Sigmoid colon (tissue), 7 donors: Measurements from ENCODE around the gene ATP2B1. TPM values are rescaled to one million over a fixed set of nuclear protein-coding genes. Genes with fewer than 3 reads are reported as not detected.

Experiments
- DNase-seq: peaks from one replicate; pipeline ENCODE4 v3.0.0-alpha.2; 2019
- H3K27ac ChIP-seq, 4 donors: fragments of 200-600 bp; sonication (generic); one replicate each; pipeline ENCODE4 v1.5.1; 2016 to 2019; ENCODE audit warnings: mild to moderate bottlenecking in 1 of 4
- H3K27me3 ChIP-seq, 3 donors: fragments of 200-600 bp; sonication (generic); one replicate each; pipeline ENCODE4 v1.5.1; 2019; ENCODE audit warnings: mild to moderate bottlenecking in 1 of 3
- H3K36me3 ChIP-seq, 4 donors: fragments of 200-600 bp; sonication (generic); one replicate each; pipeline ENCODE4 v1.5.1; 2016 to 2019
- H3K4me1 ChIP-seq, 4 donors: fragments of 200-600 bp; sonication (generic); one replicate each; pipeline ENCODE4 v1.5.1; 2017 to 2019
- H3K4me3 ChIP-seq, 4 donors: fragments of 200-600 bp; sonication (generic); one replicate each; pipeline ENCODE4 v1.5.1; 2017 to 2019; ENCODE audit warnings: mild to moderate bottlenecking in 2 of 4, moderate library complexity in 1 of 4
- H3K9me3 ChIP-seq, 4 donors: fragments of 200-600 bp in 3 of 4; sonication (generic) in 3 of 4; one replicate each; pipeline versions ENCODE4 v1.5.1 to v1.6.1; 2013 to 2019
- EP300 ChIP-seq, 4 donors: sonication (generic); formaldehyde crosslinking; IDR thresholded peaks; one replicate each; pipeline ENCODE4 v1.6.1; 2017; ENCODE audit warnings: antibody characterized with exemption in 4 of 4
- POLR2A ChIP-seq, 2 donors: fragments of 450-650 bp; IDR thresholded peaks; one replicate each; pipeline ENCODE4 v1.6.1; 2016; ENCODE audit warnings: antibody characterized with exemption in 2 of 2, mild to moderate bottlenecking in 2 of 2, moderate library complexity in 2 of 2
- POLR2AphosphoS5 ChIP-seq, 4 donors: sonication (generic); formaldehyde crosslinking; IDR thresholded peaks; one replicate each; pipeline ENCODE4 v1.6.1; 2017; ENCODE audit warnings: antibody characterized with exemption in 4 of 4
- WGBS, 2 donors: extraction: QIAGEN DNeasy Blood & Tissue Kit; methylation state at CpG; one replicate each; pipeline ENCODE4 v1.1.7; 2013; 5-methylcytosine and 5-hydroxymethylcytosine counted together
- intact Hi-C: fragments of 100-400 bp; cut with DNase I; formaldehyde crosslinking; loops from one replicate; pipeline ENCODE4 v1.15.1; 2023
- polyA plus RNA-seq, 3 donors: library from polyadenylated mRNA; stranded (reverse); fragments of 200-250 nt; gene quantifications; one replicate each; pipeline ENCODE4 v1.2.3, GENCODE V29; 2013
- total RNA-seq, 4 donors: library from RNA; depleted of rRNA; stranded (reverse); fragments of >200 nt; gene quantifications; one replicate each; pipeline ENCODE4 v1.1.0, GENCODE V29; 2016
- TF ChIP-seq, protein P1 (sequence below), 4 experiments: fragments of 450-650 bp in 3 of 4; fragments of 200-600 bp in 1 of 4; IDR thresholded peaks; one replicate each; pipeline ENCODE4 v1.5.1; 2016 to 2019; ENCODE audit warnings: antibody characterized with exemption in 4 of 4, mild to moderate bottlenecking in 3 of 4, moderate library complexity in 2 of 4
- donor health status: healthy with polysubstance abuse.
- donor health status: Bipolar disorder and iron deficiency.
- donor health status: healthy.

Gene ATP2B1
- total and polyA plus RNA-seq, 7 donors: 4.8 to 39.1 (median 27.6) TPM

DNA sequence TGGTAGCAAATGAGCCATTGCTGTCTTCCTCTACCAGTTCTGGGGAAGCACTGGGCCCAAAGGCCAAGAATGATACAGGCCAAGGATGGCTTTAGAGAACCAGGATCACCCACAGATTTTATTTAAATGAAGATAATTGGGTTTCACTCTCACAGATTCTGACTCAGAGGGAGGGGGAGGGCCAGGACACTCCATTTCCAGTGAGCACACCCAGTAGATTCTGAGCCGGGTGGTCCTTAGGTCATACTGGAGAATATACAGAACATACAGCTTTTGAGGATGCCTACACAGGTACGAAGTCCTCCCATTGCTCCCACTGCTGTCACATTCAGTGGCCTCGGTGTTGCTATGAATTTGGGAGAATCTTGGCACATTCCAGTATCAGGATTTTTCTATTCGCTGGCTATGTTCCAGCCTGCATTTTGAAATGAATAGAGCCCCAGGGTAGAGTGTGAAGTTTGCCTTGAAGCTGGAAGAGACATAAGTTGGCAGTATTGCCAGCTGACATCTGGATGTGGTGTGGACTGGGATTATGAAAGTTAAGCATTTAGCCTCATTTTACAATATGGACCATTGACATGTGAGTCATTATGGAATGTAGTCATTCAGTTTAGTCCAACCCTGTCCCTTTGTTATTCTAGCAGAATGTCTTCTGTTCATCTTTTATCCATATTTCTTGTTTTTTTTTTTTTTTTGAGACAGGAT lies 137.0 kb downstream of the ATP2B1 start:
- TF ChIP-seq POLR2AphosphoS5 (IDR thresholded peaks at IDR 0.05): no peak
- TF ChIP-seq, protein P1, sequence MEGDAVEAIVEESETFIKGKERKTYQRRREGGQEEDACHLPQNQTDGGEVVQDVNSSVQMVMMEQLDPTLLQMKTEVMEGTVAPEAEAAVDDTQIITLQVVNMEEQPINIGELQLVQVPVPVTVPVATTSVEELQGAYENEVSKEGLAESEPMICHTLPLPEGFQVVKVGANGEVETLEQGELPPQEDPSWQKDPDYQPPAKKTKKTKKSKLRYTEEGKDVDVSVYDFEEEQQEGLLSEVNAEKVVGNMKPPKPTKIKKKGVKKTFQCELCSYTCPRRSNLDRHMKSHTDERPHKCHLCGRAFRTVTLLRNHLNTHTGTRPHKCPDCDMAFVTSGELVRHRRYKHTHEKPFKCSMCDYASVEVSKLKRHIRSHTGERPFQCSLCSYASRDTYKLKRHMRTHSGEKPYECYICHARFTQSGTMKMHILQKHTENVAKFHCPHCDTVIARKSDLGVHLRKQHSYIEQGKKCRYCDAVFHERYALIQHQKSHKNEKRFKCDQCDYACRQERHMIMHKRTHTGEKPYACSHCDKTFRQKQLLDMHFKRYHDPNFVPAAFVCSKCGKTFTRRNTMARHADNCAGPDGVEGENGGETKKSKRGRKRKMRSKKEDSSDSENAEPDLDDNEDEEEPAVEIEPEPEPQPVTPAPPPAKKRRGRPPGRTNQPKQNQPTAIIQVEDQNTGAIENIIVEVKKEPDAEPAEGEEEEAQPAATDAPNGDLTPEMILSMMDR (IDR thresholded peaks at IDR 0.05): no peak
- TF ChIP-seq POLR2A (IDR thresholded peaks at IDR 0.05): no peak
- no peak for TF ChIP-seq EP300 (IDR thresholded peaks at IDR 0.05)
- intact Hi-C loops: no loop called here
- Histone ChIP-seq H3K27me3 (no peaks in the 10 kb centered on the region), H3K9me3 (no peaks in the 10 kb centered on the region), H3K4me1 (peaks cover 0 to 6% (median 0%) of the 10 kb centered on the region in 4 donors), H3K4me3 (no peak overlapping the region), H3K27ac (no peak overlapping the region), H3K36me3 (no peaks in the 10 kb centered on the region)
- no peak for DNase-seq
- WGBS, 2 donors: 93 to 94% methylated on average over 4 of the region's 4 CpGs

DNA sequence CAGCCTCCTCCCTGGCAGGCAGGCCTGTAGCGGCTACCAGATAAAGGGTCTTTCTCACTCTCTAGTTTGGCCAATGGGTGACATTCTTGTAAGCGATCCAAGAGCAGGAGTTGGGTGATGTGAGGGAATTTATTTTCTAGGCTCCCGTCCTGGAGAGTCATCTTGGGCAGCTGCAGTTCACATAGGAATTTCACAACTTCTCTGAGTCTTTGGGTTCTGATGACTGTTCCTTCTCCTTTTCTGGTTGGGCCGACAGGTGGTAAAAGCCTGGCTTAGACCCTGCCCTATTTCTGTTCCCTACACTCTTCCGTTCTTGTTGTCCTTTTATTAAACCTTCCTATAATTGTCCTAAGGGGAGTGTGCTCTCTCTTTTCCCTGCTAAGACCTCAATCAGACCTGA lies 140.2 kb downstream of the ATP2B1 start:
- H3K9me3 ChIP-seq: no peaks in the 10 kb centered on the region
- no peak for DNase-seq
- no peaks in the 10 kb centered on the region for H3K4me1 ChIP-seq
- H3K36me3 ChIP-seq: no peaks in the 10 kb centered on the region
- 94 to 96% methylated on average over 5 of the region's 5 CpGs for WGBS, 2 donors
- no peaks in the 10 kb centered on the region for H3K27me3 ChIP-seq
- no peak overlapping the region for H3K4me3 ChIP-seq
- TF ChIP-seq EP300 (IDR thresholded peaks at IDR 0.05) (no peak), POLR2A (IDR thresholded peaks at IDR 0.05) (no peak), POLR2AphosphoS5 (IDR thresholded peaks at IDR 0.05) (no peak)
- TF ChIP-seq, protein P1 (IDR thresholded peaks at IDR 0.05): no peak
- no peak overlapping the region for H3K27ac ChIP-seq
- intact Hi-C loops: no loop called here

- Histone ChIP-seq H3K36me3 (no peaks in the 10 kb centered on the region), H3K4me1 (no peaks in the 10 kb centered on the region), H3K9me3 (no peaks in the 10 kb centered on the region), H3K4me3 (no peak overlapping the region), H3K27me3 (no peaks in the 10 kb centered on the region), H3K27ac (no peak overlapping the region)
- 92 to 95% methylated on average over 3 of the region's 3 CpGs for WGBS, 2 donors
- TF ChIP-seq POLR2A (IDR thresholded peaks at IDR 0.05) (no peak), EP300 (IDR thresholded peaks at IDR 0.05) (no peak), POLR2AphosphoS5 (IDR thresholded peaks at IDR 0.05) (no peak)
- TF ChIP-seq, protein P1 (IDR thresholded peaks at IDR 0.05): no peak
- no peak for DNase-seq
- intact Hi-C loops: no loop called here
These were observed 140.9 kb downstream of the ATP2B1 start for GRCh38 chr12:89567691-89568239.

DNA sequence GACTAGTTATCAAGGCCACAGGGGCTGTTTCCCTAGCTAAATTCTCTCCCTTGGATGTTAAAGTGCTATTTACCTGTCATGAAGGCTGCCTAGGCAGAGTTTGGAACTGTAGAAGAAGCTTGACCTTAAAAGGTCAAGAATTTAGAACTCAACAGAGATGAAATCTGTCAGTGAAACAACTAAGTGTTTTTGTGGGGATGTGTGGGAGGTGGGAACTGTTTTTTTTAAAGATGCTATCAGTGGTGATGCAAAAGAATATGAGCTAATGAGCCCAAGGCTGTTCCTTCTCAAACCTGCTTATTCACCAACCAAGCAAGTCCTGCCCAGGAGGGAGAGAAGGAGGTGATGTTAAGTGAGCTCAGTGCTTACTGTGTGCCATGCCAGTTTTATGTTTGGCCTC lies 142.0 kb downstream of the ATP2B1 start:
- H3K27me3 ChIP-seq: no peaks in the 10 kb centered on the region
- no peaks in the 10 kb centered on the region for H3K4me1 ChIP-seq
- intact Hi-C loops: no loop called here
- H3K36me3 ChIP-seq: no peaks in the 10 kb centered on the region
- H3K27ac ChIP-seq: no peak overlapping the region
- H3K9me3 ChIP-seq: no peaks in the 10 kb centered on the region
- no peak overlapping the region for H3K4me3 ChIP-seq
- TF ChIP-seq, protein P1 (IDR thresholded peaks at IDR 0.05): no peak
- TF ChIP-seq EP300 (IDR thresholded peaks at IDR 0.05): no peak
- no peak for TF ChIP-seq POLR2A (IDR thresholded peaks at IDR 0.05)
- no peak for TF ChIP-seq POLR2AphosphoS5 (IDR thresholded peaks at IDR 0.05)
- DNase-seq: no peak

GRCh38 chr12:89565002-89565401 lies 143.6 kb downstream of the ATP2B1 start:
- H3K4me1 ChIP-seq: no peaks in the 10 kb centered on the region
- DNase-seq: no peak
- H3K27me3 ChIP-seq: no peaks in the 10 kb centered on the region
- TF ChIP-seq, protein P1 (IDR thresholded peaks at IDR 0.05): no peak
- TF ChIP-seq EP300 (IDR thresholded peaks at IDR 0.05) (no peak), POLR2A (IDR thresholded peaks at IDR 0.05) (no peak), POLR2AphosphoS5 (IDR thresholded peaks at IDR 0.05) (no peak)
- intact Hi-C loops: no loop called here
- H3K9me3 ChIP-seq: no peaks in the 10 kb centered on the region
- no peaks in the 10 kb centered on the region for H3K36me3 ChIP-seq
- H3K27ac ChIP-seq: no peak overlapping the region
- H3K4me3 ChIP-seq: no peak overlapping the region
